Endodermal cell (in vitro differentiated cells): Measurements from ENCODE around the gene NCK2. TPM values are rescaled to one million over a fixed set of nuclear protein-coding genes. Genes with fewer than 3 reads are reported as not detected.

Source experiments
- DNase-seq: peaks from one replicate; pipeline ENCODE4 v3.0.0-alpha.2; 2017
- H3K27ac ChIP-seq: 2 replicates; pipeline ENCODE4 v1.5.1; 2013; ENCODE audit warnings: mild to moderate bottlenecking, low read depth, low read length, moderate library complexity
- H3K27me3 ChIP-seq: 2 replicates; pipeline ENCODE4 v1.6.1; 2013; ENCODE audit warnings: mild to moderate bottlenecking, low read length, moderate library complexity; ENCODE audit not compliant: insufficient read depth, control insufficient read depth, poor library complexity, severe bottlenecking
- H3K36me3 ChIP-seq: 2 replicates; pipeline ENCODE4 v1.7.0; 2013; ENCODE audit warnings: mild to moderate bottlenecking, low read length, moderate library complexity; ENCODE audit not compliant: control insufficient read depth, insufficient read depth
- H3K4me1 ChIP-seq: one replicate; pipeline ENCODE4 v1.7.0; 2013; ENCODE audit warnings: low read length; ENCODE audit not compliant: control insufficient read depth, insufficient read depth
- H3K4me3 ChIP-seq: 2 replicates; pipeline ENCODE4 v1.5.1; 2013; ENCODE audit warnings: mild to moderate bottlenecking, low read length, moderate library complexity
- H3K9ac ChIP-seq: 2 replicates; pipeline ENCODE4 v1.6.1; 2013; ENCODE audit warnings: mild to moderate bottlenecking, low read length, moderate library complexity; ENCODE audit not compliant: poor library complexity, severe bottlenecking; ENCODE audit errors: extremely low read depth
- H3K9me3 ChIP-seq: 2 replicates; pipeline ENCODE4 v1.6.1; 2013; ENCODE audit warnings: mild to moderate bottlenecking, low read length, moderate library complexity; ENCODE audit not compliant: control insufficient read depth
- H3K27ac Mint-ChIP-seq: 2 replicates; pipeline ENCODE4 v1.8.0; 2020; ENCODE audit warnings: mixed read lengths
- H3K27me3 Mint-ChIP-seq: 2 replicates; pipeline ENCODE4 v1.8.0; 2021; ENCODE audit warnings: mild to moderate bottlenecking, mixed read lengths; ENCODE audit not compliant: insufficient read depth
- H3K36me3 Mint-ChIP-seq: 2 replicates; pipeline ENCODE4 v1.8.0; 2020; ENCODE audit warnings: low read depth, mixed read lengths
- H3K4me1 Mint-ChIP-seq: 2 replicates; pipeline ENCODE4 v1.8.0; 2020; ENCODE audit warnings: mixed read lengths
- H3K4me3 Mint-ChIP-seq: 2 replicates; pipeline ENCODE4 v1.8.0; 2020; ENCODE audit warnings: mild to moderate bottlenecking, moderate library complexity, mixed read lengths
- H3K9me3 Mint-ChIP-seq: 2 replicates; pipeline ENCODE4 v1.8.0; 2020; ENCODE audit warnings: mild to moderate bottlenecking, mixed read lengths
- WGBS, 2 experiments: methylation state at CpG; one replicate each; pipeline versions ENCODE4 v1.1.5 to v1.1.7; 2013; ENCODE audit warnings: missing lambda C conversion rate in 2 of 2, mixed read lengths in 1 of 2; ENCODE audit not compliant: insufficient coverage in 1 of 2, insufficient read length in 1 of 2; 5-methylcytosine and 5-hydroxymethylcytosine counted together
- total RNA-seq, 2 donors: library from RNA; stranded (reverse); fragmentation: NEBNext Ultra II Directional in 1 of 2; extraction: Animal tissue kit (Norgen Biotek cat#: 25700) in 1 of 2; gene quantifications; 2 replicates in 1 of 2; 3 replicates in 1 of 2; pipeline ENCODE4 v1.2.1, GENCODE V29; 2021
- TF ChIP-seq, protein P1 (sequence below): fragments of 200-600 bp; sonication (generic); conservative IDR thresholded peaks from 2 replicates; pipeline ENCODE4 v1.5.0; 2021; ENCODE audit warnings: antibody characterized with exemption, mild to moderate bottlenecking

The NCK2 gene
- total RNA-seq, 2 donors from 2014 or later = 58.9 to 63.8 TPM

DNA sequence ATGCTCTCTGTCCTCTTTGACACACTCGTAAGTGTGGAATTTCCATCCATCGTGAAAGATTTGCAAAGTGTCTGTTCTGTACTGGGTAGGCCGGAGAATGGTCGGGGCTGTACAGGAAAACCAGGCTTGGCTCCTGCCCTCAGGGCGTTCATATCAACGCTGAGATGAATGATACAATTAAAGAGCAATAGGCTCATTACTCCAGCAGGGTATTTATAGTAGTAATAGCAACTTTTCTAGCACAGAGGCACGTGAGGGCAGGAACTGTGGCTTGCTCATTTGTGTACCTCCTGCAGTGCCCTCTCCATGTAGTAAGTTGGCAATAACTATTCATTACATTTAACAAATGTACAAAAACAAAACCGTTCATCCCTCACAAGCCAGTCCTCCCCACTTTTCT is 5.3 kb upstream of the NCK2 start:
- Histone ChIP-seq H3K9me3 (peaks cover 6% of the 10 kb centered on the region), H3K4me1 (peaks cover 4% of the 10 kb centered on the region), H3K27me3 (no peaks in the 10 kb centered on the region), H3K4me3 (no peak overlapping the region), H3K36me3 (no peaks in the 10 kb centered on the region), H3K9ac (no peak overlapping the region), H3K27ac (no peak overlapping the region)
- Mint-ChIP-seq H3K27me3 (peaks cover 24% of the 10 kb centered on the region), H3K9me3 (no peaks in the 10 kb centered on the region), H3K27ac (no peak overlapping the region), H3K36me3 (no peaks in the 10 kb centered on the region), H3K4me1 (peaks cover 6% of the 10 kb centered on the region), H3K4me3 (no peak overlapping the region)
- TF ChIP-seq, protein P1, sequence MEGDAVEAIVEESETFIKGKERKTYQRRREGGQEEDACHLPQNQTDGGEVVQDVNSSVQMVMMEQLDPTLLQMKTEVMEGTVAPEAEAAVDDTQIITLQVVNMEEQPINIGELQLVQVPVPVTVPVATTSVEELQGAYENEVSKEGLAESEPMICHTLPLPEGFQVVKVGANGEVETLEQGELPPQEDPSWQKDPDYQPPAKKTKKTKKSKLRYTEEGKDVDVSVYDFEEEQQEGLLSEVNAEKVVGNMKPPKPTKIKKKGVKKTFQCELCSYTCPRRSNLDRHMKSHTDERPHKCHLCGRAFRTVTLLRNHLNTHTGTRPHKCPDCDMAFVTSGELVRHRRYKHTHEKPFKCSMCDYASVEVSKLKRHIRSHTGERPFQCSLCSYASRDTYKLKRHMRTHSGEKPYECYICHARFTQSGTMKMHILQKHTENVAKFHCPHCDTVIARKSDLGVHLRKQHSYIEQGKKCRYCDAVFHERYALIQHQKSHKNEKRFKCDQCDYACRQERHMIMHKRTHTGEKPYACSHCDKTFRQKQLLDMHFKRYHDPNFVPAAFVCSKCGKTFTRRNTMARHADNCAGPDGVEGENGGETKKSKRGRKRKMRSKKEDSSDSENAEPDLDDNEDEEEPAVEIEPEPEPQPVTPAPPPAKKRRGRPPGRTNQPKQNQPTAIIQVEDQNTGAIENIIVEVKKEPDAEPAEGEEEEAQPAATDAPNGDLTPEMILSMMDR = no peak
- WGBS, 2 experiments = 88 to 96% methylated on average over 5 to 8 of the region's 8 CpGs
- DNase-seq = peak; percentile 17

DNA sequence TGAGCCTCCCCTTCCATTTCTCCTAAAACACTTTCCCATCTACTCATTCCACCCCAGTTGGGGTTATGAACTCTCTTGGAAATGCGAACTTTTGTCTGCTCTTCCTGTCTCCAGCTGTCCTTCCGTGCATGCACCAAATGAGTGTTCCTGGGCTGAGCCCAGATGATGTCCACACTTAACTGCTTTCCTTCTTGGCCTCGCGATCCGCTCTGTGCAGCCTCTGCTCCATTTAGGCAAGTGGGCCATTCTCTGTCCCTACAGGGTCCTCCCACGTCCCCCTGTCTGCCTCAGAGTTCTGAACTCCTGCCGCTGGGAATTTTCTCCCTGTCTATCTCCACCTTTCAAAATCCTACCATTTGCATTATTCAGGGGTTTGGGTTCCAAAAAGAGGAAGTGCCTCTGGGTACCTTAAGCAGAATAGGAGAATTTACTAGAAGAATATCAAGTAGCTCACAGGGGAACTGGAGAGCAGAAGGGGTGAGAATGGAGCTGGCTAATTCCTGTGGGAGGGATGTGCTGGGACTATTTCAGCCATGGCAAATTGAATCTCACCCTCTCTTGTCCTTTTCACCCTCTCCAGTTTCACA is 4.7 kb upstream of the NCK2 start:
- Mint-ChIP-seq H3K9me3 (no peaks in the 10 kb centered on the region), H3K36me3 (no peaks in the 10 kb centered on the region), H3K27me3 (peaks cover 20% of the 10 kb centered on the region), H3K27ac (no peak overlapping the region), H3K4me3 (no peak overlapping the region), H3K4me1 (peaks cover 6% of the 10 kb centered on the region)
- Histone ChIP-seq H3K27ac (no peak overlapping the region), H3K4me3 (no peak overlapping the region), H3K4me1 (peaks cover 4% of the 10 kb centered on the region), H3K9me3 (peaks cover 6% of the 10 kb centered on the region), H3K9ac (no peak overlapping the region), H3K36me3 (no peaks in the 10 kb centered on the region), H3K27me3 (no peaks in the 10 kb centered on the region)
- no peak for DNase-seq
- TF ChIP-seq, protein P1 = no peak
- 80 to 88% methylated on average over 6 to 7 of the region's 7 CpGs for WGBS, 2 experiments

DNA sequence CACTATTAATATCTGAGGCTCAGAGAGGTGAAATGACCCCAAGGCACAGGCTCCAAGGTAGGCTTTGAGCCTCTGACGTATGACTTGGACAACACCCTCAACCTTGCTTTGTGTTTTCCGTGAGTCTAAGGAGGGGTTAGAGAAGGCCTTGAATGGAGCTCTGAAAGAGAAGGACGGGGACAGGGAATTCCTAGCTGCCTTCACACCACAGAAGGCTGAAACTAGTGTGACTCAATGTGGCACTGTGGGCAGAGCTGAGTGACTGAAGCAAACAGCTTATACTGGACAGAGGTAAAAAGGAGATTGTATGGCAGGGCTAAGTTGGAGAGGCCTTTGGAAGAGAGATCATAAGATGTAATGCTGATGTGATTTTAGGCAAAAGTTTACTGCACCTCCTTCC is 3.5 kb upstream of the NCK2 start:
- no peak for DNase-seq
- no peak overlapping the region for H3K4me3 Mint-ChIP-seq
- H3K27me3 ChIP-seq = no peaks in the 10 kb centered on the region
- peaks cover 20% of the 10 kb centered on the region for H3K27me3 Mint-ChIP-seq
- H3K4me1 Mint-ChIP-seq = peaks cover 11% of the 10 kb centered on the region
- H3K9me3 Mint-ChIP-seq = no peaks in the 10 kb centered on the region
- peaks cover 6% of the 10 kb centered on the region for H3K9me3 ChIP-seq
- H3K27ac Mint-ChIP-seq = no peak overlapping the region
- H3K27ac ChIP-seq = no peak overlapping the region
- TF ChIP-seq, protein P1 = no peak
- peaks cover 4% of the 10 kb centered on the region for H3K4me1 ChIP-seq
- no peaks in the 10 kb centered on the region for H3K36me3 Mint-ChIP-seq
- no peak overlapping the region for H3K4me3 ChIP-seq
- WGBS, 2 experiments = 89 to 95% methylated on average over 2 to 3 of the region's 3 CpGs
- H3K9ac ChIP-seq = no peak overlapping the region
- no peaks in the 10 kb centered on the region for H3K36me3 ChIP-seq
